WTC11 (cell line): ENCODE results near the gene COLEC12. TPM values are rescaled to one million over a fixed set of nuclear protein-coding genes. Genes with fewer than 3 reads are reported as not detected.

Experiments
- ATAC-seq: fragments of 200-7000 bp; cut with Tn5 transposase; 2 replicates; pipeline ENCODE4 v1.10.0; 2021; ENCODE audit warnings: mild to moderate bottlenecking, moderate library complexity
- CTCF ChIA-PET: fragments of 300-600 bp; sonication (Branson Sonifier 250); formaldehyde crosslinking; loops from one replicate; lab custom pipeline; 2021; ENCODE audit warnings: antibody characterized with exemption; lab: Charles Lee
- POLR2A ChIA-PET: fragments of 350-600 bp; sonication (Branson Sonifier 250); formaldehyde crosslinking; loops from one replicate; lab custom pipeline; 2021; ENCODE audit warnings: antibody characterized with exemption; lab: Charles Lee
- DNase-seq: peaks from one replicate; pipeline ENCODE4 v3.0.0; 2021; ENCODE audit warnings: low spot score
- H3K27ac Mint-ChIP-seq: 2 replicates; pipeline ENCODE4 v1.8.0; 2021; ENCODE audit warnings: mixed read lengths
- H3K27me3 Mint-ChIP-seq: 2 replicates; pipeline ENCODE4 v1.8.0; 2021; ENCODE audit warnings: low read depth, mild to moderate bottlenecking, moderate library complexity, mixed read lengths
- H3K36me3 Mint-ChIP-seq: 2 replicates; pipeline ENCODE4 v1.8.0; 2021; ENCODE audit warnings: mixed read lengths
- H3K4me1 Mint-ChIP-seq: 2 replicates; pipeline ENCODE4 v1.8.0; 2022; ENCODE audit warnings: mixed read lengths
- H3K4me3 Mint-ChIP-seq: 2 replicates; pipeline ENCODE4 v1.8.0; 2021; ENCODE audit warnings: mild to moderate bottlenecking, moderate library complexity, mixed read lengths
- H3K9me3 Mint-ChIP-seq: 2 replicates; pipeline ENCODE4 v1.8.0; 2021; ENCODE audit warnings: mixed read lengths
- ARID4B ChIP-seq: sonication (generic); formaldehyde crosslinking; IDR thresholded peaks from 2 replicates; pipeline ENCODE4 v1.8.0; 2023; ENCODE audit warnings: missing genetic modification reagents, mild to moderate bottlenecking, borderline replicate concordance
- CREB1 ChIP-seq: sonication (generic); formaldehyde crosslinking; IDR thresholded peaks from 2 replicates; pipeline ENCODE4 v1.8.0; 2023; ENCODE audit warnings: mild to moderate bottlenecking, missing genetic modification reagents
- E2F1 ChIP-seq: sonication (generic); formaldehyde crosslinking; IDR thresholded peaks from 2 replicates; pipeline ENCODE4 v1.8.0; 2022; ENCODE audit warnings: mild to moderate bottlenecking, missing genetic modification reagents
- E2F4 ChIP-seq: sonication (generic); formaldehyde crosslinking; IDR thresholded peaks from 2 replicates; pipeline ENCODE4 v1.8.1; 2022; ENCODE audit warnings: low read depth, mild to moderate bottlenecking, moderate library complexity, missing genetic modification reagents, borderline replicate concordance
- E2F5 ChIP-seq: sonication (generic); formaldehyde crosslinking; IDR thresholded peaks from 2 replicates; pipeline ENCODE4 v1.8.1; 2022; ENCODE audit warnings: mild to moderate bottlenecking, moderate library complexity, missing genetic modification reagents
- ERG ChIP-seq: fragments of 250-450 bp; sonication (Bioruptor Pico); IDR thresholded peaks from 2 replicates; pipeline ENCODE4 v1.8.0; 2021; ENCODE audit warnings: mild to moderate bottlenecking
- FOXP4 ChIP-seq: sonication (generic); formaldehyde crosslinking; IDR thresholded peaks from 2 replicates; pipeline ENCODE4 v1.8.0; 2022; ENCODE audit warnings: mild to moderate bottlenecking, missing genetic modification reagents
- HMGA2 ChIP-seq: fragments of 250-450 bp; sonication (Bioruptor Pico); IDR thresholded peaks from 2 replicates; pipeline ENCODE4 v1.4.0; 2021; ENCODE audit warnings: mild to moderate bottlenecking, moderate library complexity
- IRF1 ChIP-seq: sonication (generic); formaldehyde crosslinking; IDR thresholded peaks from 2 replicates; pipeline ENCODE4 v1.8.0; 2023; ENCODE audit warnings: missing genetic modification reagents
- MXD4 ChIP-seq: fragments of 250-450 bp; sonication (Bioruptor Pico); IDR thresholded peaks from 2 replicates; pipeline ENCODE4 v1.8.0; 2021; ENCODE audit warnings: mild to moderate bottlenecking, moderate library complexity, borderline replicate concordance
- PREB ChIP-seq: sonication (generic); formaldehyde crosslinking; IDR thresholded peaks from 2 replicates; pipeline ENCODE4 v1.8.1; 2022; ENCODE audit warnings: mild to moderate bottlenecking, missing genetic modification reagents, moderate library complexity, borderline replicate concordance
- RELA ChIP-seq: sonication (generic); formaldehyde crosslinking; IDR thresholded peaks from 2 replicates; pipeline ENCODE4 v1.8.1; 2022; ENCODE audit warnings: missing genetic modification reagents, mild to moderate bottlenecking, borderline replicate concordance
- SMAD4 ChIP-seq: sonication (generic); formaldehyde crosslinking; IDR thresholded peaks from 2 replicates; pipeline ENCODE4 v1.8.0; 2022; ENCODE audit warnings: mild to moderate bottlenecking, missing genetic modification reagents
- SP1 ChIP-seq: sonication (generic); formaldehyde crosslinking; conservative IDR thresholded peaks from 2 replicates; pipeline ENCODE4 v1.8.1; 2022; ENCODE audit warnings: missing genetic modification reagents
- TCF7 ChIP-seq: sonication (generic); formaldehyde crosslinking; IDR thresholded peaks from 2 replicates; pipeline ENCODE4 v1.8.0; 2022; ENCODE audit warnings: mild to moderate bottlenecking, low read depth, missing genetic modification reagents, moderate library complexity
- ZNF121 ChIP-seq: sonication (generic); formaldehyde crosslinking; IDR thresholded peaks from 2 replicates; pipeline ENCODE4 v1.8.0; 2023; ENCODE audit warnings: missing genetic modification reagents
- ZNF263 ChIP-seq: sonication (generic); formaldehyde crosslinking; IDR thresholded peaks from 2 replicates; pipeline ENCODE4 v1.8.1; 2022; ENCODE audit warnings: low read depth, mild to moderate bottlenecking, moderate library complexity, missing genetic modification reagents
- ZNF396 ChIP-seq: fragments of 250-450 bp; sonication (Bioruptor Pico); IDR thresholded peaks from 2 replicates; pipeline ENCODE4 v1.8.0; 2021; ENCODE audit warnings: mild to moderate bottlenecking, moderate library complexity, borderline replicate concordance
- ZNF423 ChIP-seq: fragments of 250-450 bp; sonication (Bioruptor Pico); IDR thresholded peaks from 2 replicates; pipeline ENCODE4 v2.1.2; 2022; ENCODE audit warnings: mild to moderate bottlenecking, moderate library complexity
- total RNA-seq: library from RNA; stranded (reverse); gene quantifications from 3 replicates; pipeline ENCODE4 v1.2.3, GENCODE V29; 2021

COLEC12 gene
- total RNA-seq, 1 experiment from 2014 or later, result 0.48 TPM

GRCh38 chr18:376311-376710 lies 124.2 kb downstream of the COLEC12 start (continued):
- TF ChIP-seq HMGA2 (CRISPR knock-in tag) (no peak), CREB1 (CRISPR knock-in tag) (no peak), TCF7 (CRISPR knock-in tag) (no peak), ZNF263 (CRISPR knock-in tag) (no peak), E2F1 (CRISPR knock-in tag) (no peak), ZNF121 (CRISPR knock-in tag) (no peak), MXD4 (no peak), SMAD4 (no peak), ZNF423 (no peak)

GRCh38 chr18:374721-375168 lies 125.8 kb downstream of the COLEC12 start:
- H3K4me3 Mint-ChIP-seq, result no peak overlapping the region
- ChIA-PET POLR2A (no interaction called here), CTCF (no interaction called here)
- peaks cover 19% of the 10 kb centered on the region for H3K4me1 Mint-ChIP-seq
- no peak for DNase-seq
- H3K27ac Mint-ChIP-seq, result no peak overlapping the region
- peaks cover 10% of the 10 kb centered on the region; the same call in 1 of the 2 replicates for H3K27me3 Mint-ChIP-seq
- TF ChIP-seq ERG, result no peak
- TF ChIP-seq E2F1 (CRISPR knock-in tag), result no peak
- TF ChIP-seq SP1, result no peak
- no peak for TF ChIP-seq PREB
- TF ChIP-seq E2F4, result no peak
- no peak for TF ChIP-seq ARID4B (CRISPR knock-in tag)
- TF ChIP-seq E2F5 (CRISPR knock-in tag), result no peak
- no peak for TF ChIP-seq SMAD4
- no peak for TF ChIP-seq RELA
- TF ChIP-seq IRF1, result no peak
- no peak for TF ChIP-seq ZNF396
- no peak for TF ChIP-seq FOXP4 (CRISPR knock-in tag)
- no peak for ATAC-seq
- no peaks in the 10 kb centered on the region for H3K36me3 Mint-ChIP-seq
- H3K9me3 Mint-ChIP-seq, result no peaks in the 10 kb centered on the region
